H1 (cell line): Measurements from ENCODE around the gene NXT1. TPM values are rescaled to one million over a fixed set of nuclear protein-coding genes. Genes with fewer than 3 reads are reported as not detected.

Source experiments
- CTCF ChIA-PET: fragments of 300-600 bp; sonication (Branson Sonifier 250); formaldehyde crosslinking; loops from one replicate; lab custom pipeline; 2021; ENCODE audit not compliant: partially characterized antibody; lab: Charles Lee
- POLR2A ChIA-PET: fragments of 300-600 bp; sonication (Branson Sonifier 250); formaldehyde crosslinking; loops from one replicate; lab custom pipeline; 2021; ENCODE audit warnings: inconsistent platforms; ENCODE audit not compliant: partially characterized antibody; lab: Charles Lee
- DNase-seq, 2 experiments: peaks; one replicate each; pipeline versions ENCODE4 v3.0.0 to v3.0.0-alpha.2; 2010 to 2022; ENCODE audit warnings: low spot score in 2 of 2, low read depth in 1 of 2, mixed read lengths in 1 of 2
- FAIRE-seq: peaks from 2 replicates; lab custom pipeline; 2011; peaks lifted over from hg19 to GRCh38; lab: Jason Lieb, UNC
- H2AFZ ChIP-seq: 2 replicates; pipeline ENCODE4 v1.8.1; 2012; ENCODE audit warnings: low read length, inconsistent platforms
- H2AK5ac ChIP-seq: 2 replicates; pipeline ENCODE4 v1.6.1; 2013; ENCODE audit warnings: low read depth, low read length
- H2BK120ac ChIP-seq: replicated peaks from 2 replicates; pipeline ENCODE3; 2013; ENCODE audit warnings: low read depth, low read length, inconsistent platforms
- H2BK12ac ChIP-seq: 2 replicates; pipeline ENCODE4 v1.6.1; 2013; ENCODE audit warnings: low read depth, low read length
- H2BK15ac ChIP-seq: 2 replicates; pipeline ENCODE4 v1.6.1; 2013; ENCODE audit warnings: low read length
- H2BK20ac ChIP-seq: 2 replicates; pipeline ENCODE4 v1.6.1; 2013; ENCODE audit warnings: low read length
- H2BK5ac ChIP-seq: 2 replicates; pipeline ENCODE4 v1.6.1; 2013; ENCODE audit warnings: low read depth, low read length
- H3K14ac ChIP-seq: 2 replicates; pipeline ENCODE4 v1.6.1; 2013; ENCODE audit warnings: inconsistent platforms; ENCODE audit not compliant: insufficient read length
- H3K18ac ChIP-seq: 2 replicates; pipeline ENCODE4 v1.6.1; 2013; ENCODE audit warnings: low read length; ENCODE audit errors: extremely low read depth
- H3K23ac ChIP-seq: 2 replicates; pipeline ENCODE4 v1.6.1; 2013; ENCODE audit warnings: inconsistent platforms; ENCODE audit not compliant: insufficient read length
- H3K23me2 ChIP-seq: 2 replicates; pipeline ENCODE4 v1.6.1; 2013; ENCODE audit warnings: low read depth, low read length
- H3K27ac ChIP-seq: 2 replicates; pipeline ENCODE4 v1.6.1; 2011; ENCODE audit warnings: low read depth, low read length, inconsistent platforms
- H3K27me3 ChIP-seq, 4 experiments: replicated peaks in 1 of 4; 1 replicate in 1 of 4; 2 replicates in 3 of 4; pipeline versions ENCODE4 v1.6.1 to v1.8.1; 2011 to 2013; ENCODE audit warnings: low read length in 3 of 4, mild to moderate bottlenecking in 3 of 4, inconsistent platforms in 2 of 4, mixed read lengths in 2 of 4, moderate library complexity in 1 of 4; ENCODE audit not compliant: control insufficient read depth in 3 of 4, insufficient read depth in 3 of 4; ENCODE audit errors: extremely low read depth in 1 of 4
- H3K36me3 ChIP-seq, 4 experiments: 2 replicates each; pipeline versions ENCODE4 v1.6.1 to v1.8.1; 2011 to 2013; ENCODE audit warnings: mild to moderate bottlenecking in 4 of 4, low read length in 3 of 4, moderate library complexity in 2 of 4, control low read depth in 1 of 4, inconsistent platforms in 1 of 4; ENCODE audit not compliant: insufficient read depth in 4 of 4, control insufficient read depth in 2 of 4
- H3K4ac ChIP-seq: replicated peaks from 2 replicates; pipeline ENCODE3; 2013; ENCODE audit warnings: low read length, low read depth, mixed read lengths, inconsistent platforms; ENCODE audit not compliant: insufficient read length
- H3K4me1 ChIP-seq, 4 experiments: replicated peaks in 1 of 4; 1 replicate in 1 of 4; 2 replicates in 3 of 4; pipeline versions ENCODE4 v1.6.1 to v1.8.1; 2011 to 2013; ENCODE audit warnings: low read length in 3 of 4, inconsistent platforms in 2 of 4, mixed read lengths in 1 of 4; ENCODE audit not compliant: insufficient read depth in 4 of 4, control insufficient read depth in 3 of 4
- H3K4me2 ChIP-seq, 2 experiments: 2 replicates each; pipeline versions ENCODE4 v1.6.1 to v1.8.1; 2011 to 2013; ENCODE audit warnings: low read depth in 2 of 2, low read length in 2 of 2, control low read depth in 1 of 2, inconsistent platforms in 1 of 2, mild to moderate bottlenecking in 1 of 2; ENCODE audit not compliant: insufficient read depth in 1 of 2
- H3K4me3 ChIP-seq, 4 experiments: fragments of 200-600, 300-600 bp in 1 of 4; sonication (generic), shearing (Covaris generic), sonication (Bioruptor Twin) in 1 of 4; 2 replicates each; pipeline versions ENCODE4 v1.5.1 to v1.8.1; 2011 to 2016; ENCODE audit warnings: low read length in 4 of 4, low read depth in 3 of 4, control low read depth in 2 of 4, inconsistent platforms in 2 of 4, mild to moderate bottlenecking in 2 of 4, mixed read lengths in 1 of 4, moderate library complexity in 1 of 4; ENCODE audit not compliant: insufficient read depth in 2 of 4; ENCODE audit errors: extremely low read depth in 1 of 4
- H3K56ac ChIP-seq: replicated peaks from 2 replicates; pipeline ENCODE3; 2013; ENCODE audit warnings: low read depth, mild to moderate bottlenecking, mixed read lengths, low read length, inconsistent platforms; ENCODE audit not compliant: insufficient read length
- H3K79me1 ChIP-seq: 2 replicates; pipeline ENCODE4 v1.6.1; 2013; ENCODE audit warnings: low read depth, low read length, control low read depth
- H3K79me2 ChIP-seq, 2 experiments: 2 replicates each; pipeline versions ENCODE4 v1.6.1 to v1.8.1; 2012 to 2013; ENCODE audit warnings: low read length in 2 of 2, mild to moderate bottlenecking in 2 of 2, inconsistent platforms in 1 of 2; ENCODE audit not compliant: insufficient read depth in 2 of 2, control insufficient read depth in 1 of 2
- H3K9ac ChIP-seq, 4 experiments: replicated peaks in 1 of 4; 1 replicate in 1 of 4; 2 replicates in 3 of 4; pipeline versions ENCODE4 v1.6.1 to v1.8.1; 2011 to 2013; ENCODE audit warnings: low read depth in 3 of 4, low read length in 3 of 4, control low read depth in 2 of 4, mild to moderate bottlenecking in 2 of 4, moderate library complexity in 2 of 4, inconsistent platforms in 1 of 4; ENCODE audit errors: extremely low read depth in 1 of 4
- H3K9me3 ChIP-seq, 2 experiments: 2 replicates each; pipeline versions ENCODE4 v1.6.1 to v1.8.1; 2012 to 2013; ENCODE audit warnings: mild to moderate bottlenecking in 2 of 2, moderate library complexity in 2 of 2, control low read depth in 1 of 2, inconsistent platforms in 1 of 2, low read depth in 1 of 2, low read length in 1 of 2, mixed read lengths in 1 of 2; ENCODE audit not compliant: insufficient read depth in 2 of 2
- H4K20me1 ChIP-seq, 2 experiments: replicated peaks in 1 of 2; 2 replicates each; pipeline versions ENCODE3 to v1.8.1; 2011 to 2013; ENCODE audit warnings: inconsistent platforms in 2 of 2, low read length in 2 of 2, mild to moderate bottlenecking in 1 of 2; ENCODE audit not compliant: insufficient read depth in 2 of 2, control insufficient read depth in 1 of 2
- H4K5ac ChIP-seq: 2 replicates; pipeline ENCODE4 v1.6.1; 2013; ENCODE audit warnings: low read length, low read depth, mixed read lengths, inconsistent platforms; ENCODE audit not compliant: insufficient read length
- H4K8ac ChIP-seq: 2 replicates; pipeline ENCODE4 v1.8.0; 2013; ENCODE audit warnings: mild to moderate bottlenecking, moderate library complexity, low read length, inconsistent platforms; ENCODE audit not compliant: insufficient read depth; ENCODE audit errors: extremely low read depth
- H4K91ac ChIP-seq: replicated peaks from 2 replicates; pipeline ENCODE3; 2013; ENCODE audit warnings: low read length, mixed read lengths, inconsistent platforms; ENCODE audit not compliant: insufficient read length
- E2F6 ChIP-seq: IDR thresholded peaks from 2 replicates; pipeline ENCODE4 v1.6.1; 2012; ENCODE audit warnings: inconsistent platforms
- KDM5A ChIP-seq: fragments of 200-600 bp; IDR thresholded peaks from 2 replicates; pipeline ENCODE4 v1.7.1; 2012; ENCODE audit warnings: mild to moderate bottlenecking, low read length, inconsistent platforms, mixed read lengths
- SP4 ChIP-seq: IDR thresholded peaks from 2 replicates; pipeline ENCODE4 v1.6.1; 2012; ENCODE audit warnings: low read length, inconsistent platforms
- TAF1 ChIP-seq: IDR thresholded peaks from 2 replicates; pipeline ENCODE4 v1.6.1; 2011; ENCODE audit warnings: mild to moderate bottlenecking, low read depth, low read length
- ZNF274 ChIP-seq: IDR thresholded peaks from 2 replicates; pipeline ENCODE4 v1.7.0; 2012; ENCODE audit warnings: low read length, borderline replicate concordance; ENCODE audit errors: extremely low read depth
- polyA plus RNA-seq, 7 experiments: library from polyadenylated mRNA; depleted of rRNA in 3 of 7; stranded (reverse) in 5 of 7; unstranded in 2 of 7; fragments of >200 nt in 5 of 7; fragments of 200-250 nt in 2 of 7; gene quantifications; 1 replicate in 5 of 7; 2 replicates in 1 of 7; 4 replicates in 1 of 7; pipeline versions ENCODE4 v1.2.1 to v1.2.3, GENCODE V29; 2011 to 2013; ENCODE audit warnings: missing spikeins in 2 of 7, mixed read lengths in 2 of 7
- total RNA-seq: library from RNA; stranded (reverse); fragmentation: NEBNext Ultra II Directional; extraction: Animal tissue kit (Norgen Biotek cat#: 25700); gene quantifications from 2 replicates; pipeline ENCODE4 v1.2.1, GENCODE V29; 2021

The NXT1 gene
- total and polyA plus RNA-seq, 2 of the 8 experiments (the other 6 are each of a cell fraction or from before 2014, with no cell fraction given) = 23.1 to 26.5 TPM

- Histone ChIP-seq H3K27me3 (no peaks in the 10 kb centered on the region), H2BK120ac (no peak overlapping the region), H3K9me3 (no peaks in the 10 kb centered on the region), H3K27ac (no peak overlapping the region), H2BK5ac (no peak overlapping the region), H3K23ac (no peak overlapping the region), H2BK20ac (no peak overlapping the region), H3K4ac (no peak overlapping the region), H3K4me2 (no peak overlapping the region), H4K20me1 (no peaks in the 10 kb centered on the region), H3K14ac (no peak overlapping the region), H3K79me1 (no peaks in the 10 kb centered on the region), H2AK5ac (no peak overlapping the region), H4K91ac (no peak overlapping the region), H4K8ac (no peak overlapping the region), H3K56ac (no peak overlapping the region), H4K5ac (no peak overlapping the region), H3K4me3 (no peak overlapping the region), H2AFZ (no peak overlapping the region), H2BK12ac (no peak overlapping the region), H2BK15ac (no peak overlapping the region), H3K79me2 (no peaks in the 10 kb centered on the region), H3K4me1 (peaks cover 0 to 5% (median 0%) of the 10 kb centered on the region in 4 experiments; a peak in 3 of 7 replicates), H3K9ac (no peak overlapping the region), H3K36me3 (no peaks in the 10 kb centered on the region), H3K18ac (no peak overlapping the region), H3K23me2 (no peaks in the 10 kb centered on the region)
- no peak for DNase-seq
- CTCF ChIA-PET = interaction anchor here (0.9 to 6.6 kb wide), 8 partner anchors 10 to 646 kb away, joined by 3 to 63 read pairs (median 4); no protein-coding TSS in a partner anchor
- FAIRE-seq = no peak
- POLR2A ChIA-PET = no interaction called here
- TF ChIP-seq SP4 (no peak), KDM5A (no peak), ZNF274 (no peak), E2F6 (no peak), TAF1 (no peak)
These were observed 13.3 kb upstream of the NXT1 start for GRCh38 chr20:23337312-23337711.
